Prostate gland (tissue), 2 donors: Measurements from ENCODE around the gene TNFRSF6B.

Source experiments
- CTCF ChIP-seq, 4 experiments: fragments of 200-600 bp in 2 of 4; fragments of 450-650 bp in 2 of 4; sonication (generic) in 2 of 4; IDR thresholded peaks; 1 replicate in 3 of 4; 2 replicates in 1 of 4; pipeline ENCODE4 v1.5.1; 2016 to 2019; ENCODE audit warnings: antibody characterized with exemption in 4 of 4, mild to moderate bottlenecking in 2 of 4, moderate library complexity in 2 of 4
- POLR2AphosphoS5 ChIP-seq: sonication (generic); formaldehyde crosslinking; IDR thresholded peaks from one replicate; pipeline ENCODE4 v1.6.1; 2017; ENCODE audit warnings: antibody characterized with exemption

- TF ChIP-seq CTCF (IDR thresholded peaks at IDR 0.05), result no peak
- no peak for TF ChIP-seq POLR2AphosphoS5
These were observed 16.6 kb upstream of the TNFRSF6B start for GRCh38 chr20:63679799-63680305.
